Liver (tissue), 3 donors: ENCODE data around the gene FMO4.

Experiments
- FOXA2 ChIP-seq: IDR thresholded peaks from 2 replicates; pipeline ENCODE4 v1.6.1; 2016; ENCODE audit warnings: antibody characterized with exemption
- GABPA ChIP-seq, 2 donors: IDR thresholded peaks in 1 of 2; conservative IDR thresholded peaks in 1 of 2; 2 replicates each; pipeline ENCODE4 v1.6.1; 2016; ENCODE audit warnings: antibody characterized with exemption in 2 of 2, mild to moderate bottlenecking in 1 of 2, moderate library complexity in 1 of 2
- TAF1 ChIP-seq: conservative IDR thresholded peaks from 2 replicates; pipeline ENCODE4 v1.6.1; 2016; ENCODE audit warnings: antibody characterized with exemption, mild to moderate bottlenecking
- YY1 ChIP-seq: IDR thresholded peaks from 2 replicates; pipeline ENCODE4 v1.6.1; 2016; ENCODE audit warnings: antibody characterized with exemption, mild to moderate bottlenecking
- TF ChIP-seq, protein P1 (sequence below): fragments of 150-350 bp; IDR thresholded peaks from 2 replicates; pipeline ENCODE4 v1.5.1; 2017; ENCODE audit warnings: improper control_type of control experiment, low read depth, low read length; ENCODE audit not compliant: missing input control
- TF ChIP-seq, protein P2 (sequence below): IDR thresholded peaks from 2 replicates; pipeline ENCODE4 v1.6.1; 2016; ENCODE audit warnings: antibody characterized with exemption, mild to moderate bottlenecking
- donor health status: healthy.
- donor health status: healthy.

DNA sequence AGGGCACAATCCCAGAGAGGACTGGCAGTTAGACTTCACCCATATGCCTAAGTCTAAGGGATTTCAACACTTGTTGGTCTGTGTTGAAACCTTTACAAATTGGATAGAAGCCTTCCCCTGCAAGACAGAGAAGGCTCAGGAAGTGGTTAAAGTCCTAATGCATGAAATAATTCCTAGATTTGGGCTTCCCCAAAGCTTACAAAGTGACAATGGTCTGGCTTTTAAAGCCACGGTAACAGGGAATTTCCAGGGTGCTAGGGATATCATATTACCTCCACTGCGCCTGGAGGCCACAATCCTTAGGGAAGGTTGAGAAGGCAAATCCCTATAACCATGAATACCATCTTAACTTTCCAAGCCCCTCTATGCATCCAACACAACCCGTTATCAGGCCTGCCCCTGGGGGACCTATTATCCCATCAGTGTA lies 3.3 kb upstream of the FMO4 start:
- TF ChIP-seq, protein P1, sequence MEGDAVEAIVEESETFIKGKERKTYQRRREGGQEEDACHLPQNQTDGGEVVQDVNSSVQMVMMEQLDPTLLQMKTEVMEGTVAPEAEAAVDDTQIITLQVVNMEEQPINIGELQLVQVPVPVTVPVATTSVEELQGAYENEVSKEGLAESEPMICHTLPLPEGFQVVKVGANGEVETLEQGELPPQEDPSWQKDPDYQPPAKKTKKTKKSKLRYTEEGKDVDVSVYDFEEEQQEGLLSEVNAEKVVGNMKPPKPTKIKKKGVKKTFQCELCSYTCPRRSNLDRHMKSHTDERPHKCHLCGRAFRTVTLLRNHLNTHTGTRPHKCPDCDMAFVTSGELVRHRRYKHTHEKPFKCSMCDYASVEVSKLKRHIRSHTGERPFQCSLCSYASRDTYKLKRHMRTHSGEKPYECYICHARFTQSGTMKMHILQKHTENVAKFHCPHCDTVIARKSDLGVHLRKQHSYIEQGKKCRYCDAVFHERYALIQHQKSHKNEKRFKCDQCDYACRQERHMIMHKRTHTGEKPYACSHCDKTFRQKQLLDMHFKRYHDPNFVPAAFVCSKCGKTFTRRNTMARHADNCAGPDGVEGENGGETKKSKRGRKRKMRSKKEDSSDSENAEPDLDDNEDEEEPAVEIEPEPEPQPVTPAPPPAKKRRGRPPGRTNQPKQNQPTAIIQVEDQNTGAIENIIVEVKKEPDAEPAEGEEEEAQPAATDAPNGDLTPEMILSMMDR, result no peak
- TF ChIP-seq FOXA2, result no peak
- TF ChIP-seq, protein P2, sequence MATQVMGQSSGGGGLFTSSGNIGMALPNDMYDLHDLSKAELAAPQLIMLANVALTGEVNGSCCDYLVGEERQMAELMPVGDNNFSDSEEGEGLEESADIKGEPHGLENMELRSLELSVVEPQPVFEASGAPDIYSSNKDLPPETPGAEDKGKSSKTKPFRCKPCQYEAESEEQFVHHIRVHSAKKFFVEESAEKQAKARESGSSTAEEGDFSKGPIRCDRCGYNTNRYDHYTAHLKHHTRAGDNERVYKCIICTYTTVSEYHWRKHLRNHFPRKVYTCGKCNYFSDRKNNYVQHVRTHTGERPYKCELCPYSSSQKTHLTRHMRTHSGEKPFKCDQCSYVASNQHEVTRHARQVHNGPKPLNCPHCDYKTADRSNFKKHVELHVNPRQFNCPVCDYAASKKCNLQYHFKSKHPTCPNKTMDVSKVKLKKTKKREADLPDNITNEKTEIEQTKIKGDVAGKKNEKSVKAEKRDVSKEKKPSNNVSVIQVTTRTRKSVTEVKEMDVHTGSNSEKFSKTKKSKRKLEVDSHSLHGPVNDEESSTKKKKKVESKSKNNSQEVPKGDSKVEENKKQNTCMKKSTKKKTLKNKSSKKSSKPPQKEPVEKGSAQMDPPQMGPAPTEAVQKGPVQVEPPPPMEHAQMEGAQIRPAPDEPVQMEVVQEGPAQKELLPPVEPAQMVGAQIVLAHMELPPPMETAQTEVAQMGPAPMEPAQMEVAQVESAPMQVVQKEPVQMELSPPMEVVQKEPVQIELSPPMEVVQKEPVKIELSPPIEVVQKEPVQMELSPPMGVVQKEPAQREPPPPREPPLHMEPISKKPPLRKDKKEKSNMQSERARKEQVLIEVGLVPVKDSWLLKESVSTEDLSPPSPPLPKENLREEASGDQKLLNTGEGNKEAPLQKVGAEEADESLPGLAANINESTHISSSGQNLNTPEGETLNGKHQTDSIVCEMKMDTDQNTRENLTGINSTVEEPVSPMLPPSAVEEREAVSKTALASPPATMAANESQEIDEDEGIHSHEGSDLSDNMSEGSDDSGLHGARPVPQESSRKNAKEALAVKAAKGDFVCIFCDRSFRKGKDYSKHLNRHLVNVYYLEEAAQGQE, result no peak
- TF ChIP-seq YY1, result no peak
- TF ChIP-seq TAF1, result no peak
- TF ChIP-seq GABPA (IDR thresholded peaks at IDR 0.05 in 1 of 2, conservative IDR thresholded peaks at IDR 0.05 in 1 of 2), result no peak
